HL-60 (cell line): ENCODE measurements around the gene MLLT1.

ENCODE experiments used
- DNase-seq, 2 experiments: peaks; one replicate each; pipeline ENCODE4 v3.0.0-alpha.2; 2010 to 2020; ENCODE audit warnings: low read depth in 1 of 2, low spot score in 1 of 2
- H3K27ac ChIP-seq: fragments of 250-450 bp; sonication (Bioruptor Pico); replicated peaks from 2 replicates; pipeline ENCODE4 v1.5.1; 2020; ENCODE audit warnings: mild to moderate bottlenecking, moderate library complexity
- H3K27me3 ChIP-seq: fragments of 250-450 bp; sonication (Bioruptor Pico); 2 replicates; pipeline ENCODE4 v1.5.1; 2021; ENCODE audit warnings: mild to moderate bottlenecking, moderate library complexity; ENCODE audit not compliant: insufficient read depth, poor library complexity, severe bottlenecking
- H3K4me3 ChIP-seq: replicated peaks from 2 replicates; pipeline ENCODE4 v1.5.1; 2011; ENCODE audit warnings: mild to moderate bottlenecking, control low read depth, low read length; ENCODE audit not compliant: insufficient read depth
- GABPA ChIP-seq: IDR thresholded peaks from 2 replicates; pipeline ENCODE4 v1.6.1; 2012; ENCODE audit warnings: low read depth
- POLR2AphosphoS5 ChIP-seq: IDR thresholded peaks from 2 replicates; pipeline ENCODE4 v1.6.1; 2012; ENCODE audit warnings: low read depth
- SPI1 ChIP-seq: IDR thresholded peaks from 2 replicates; pipeline ENCODE4 v1.6.1; 2012; ENCODE audit warnings: low read depth, mild to moderate bottlenecking, borderline replicate concordance
- TF ChIP-seq, protein P1 (sequence below): IDR thresholded peaks from one replicate; pipeline ENCODE4 v1.5.1; 2011; ENCODE audit warnings: low read length, control low read depth, inconsistent platforms; ENCODE audit not compliant: insufficient read depth
- TF ChIP-seq, protein P2 (sequence below): IDR thresholded peaks from 2 replicates; pipeline ENCODE4 v1.6.1; 2012; ENCODE audit warnings: low read depth; ENCODE audit not compliant: insufficient replicate concordance

Gene MLLT1

DNA sequence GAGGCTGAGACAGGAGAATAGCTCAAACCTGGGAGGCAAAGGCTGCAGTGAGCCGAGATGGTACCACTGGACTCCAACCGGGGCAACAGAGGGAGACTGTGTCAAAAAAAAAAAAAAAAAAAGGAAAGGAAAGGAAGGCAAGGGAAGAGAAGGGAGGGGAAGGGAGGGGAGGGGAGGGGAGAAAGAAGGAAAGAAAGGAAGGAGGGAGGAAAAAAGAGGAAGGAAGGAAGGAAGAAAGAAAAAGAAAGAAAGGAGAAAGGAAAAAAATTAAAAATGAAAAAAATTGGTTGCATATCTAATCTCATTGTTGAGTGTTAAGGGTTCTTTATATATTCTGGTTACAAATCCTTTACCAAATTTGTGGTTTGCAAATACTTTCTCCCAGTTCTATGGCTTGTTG, 98.7 kb downstream of the MLLT1 start:
- TF ChIP-seq GABPA: no peak
- TF ChIP-seq POLR2AphosphoS5: no peak
- TF ChIP-seq, protein P1, sequence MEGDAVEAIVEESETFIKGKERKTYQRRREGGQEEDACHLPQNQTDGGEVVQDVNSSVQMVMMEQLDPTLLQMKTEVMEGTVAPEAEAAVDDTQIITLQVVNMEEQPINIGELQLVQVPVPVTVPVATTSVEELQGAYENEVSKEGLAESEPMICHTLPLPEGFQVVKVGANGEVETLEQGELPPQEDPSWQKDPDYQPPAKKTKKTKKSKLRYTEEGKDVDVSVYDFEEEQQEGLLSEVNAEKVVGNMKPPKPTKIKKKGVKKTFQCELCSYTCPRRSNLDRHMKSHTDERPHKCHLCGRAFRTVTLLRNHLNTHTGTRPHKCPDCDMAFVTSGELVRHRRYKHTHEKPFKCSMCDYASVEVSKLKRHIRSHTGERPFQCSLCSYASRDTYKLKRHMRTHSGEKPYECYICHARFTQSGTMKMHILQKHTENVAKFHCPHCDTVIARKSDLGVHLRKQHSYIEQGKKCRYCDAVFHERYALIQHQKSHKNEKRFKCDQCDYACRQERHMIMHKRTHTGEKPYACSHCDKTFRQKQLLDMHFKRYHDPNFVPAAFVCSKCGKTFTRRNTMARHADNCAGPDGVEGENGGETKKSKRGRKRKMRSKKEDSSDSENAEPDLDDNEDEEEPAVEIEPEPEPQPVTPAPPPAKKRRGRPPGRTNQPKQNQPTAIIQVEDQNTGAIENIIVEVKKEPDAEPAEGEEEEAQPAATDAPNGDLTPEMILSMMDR: no peak
- TF ChIP-seq SPI1: no peak
- TF ChIP-seq, protein P2, sequence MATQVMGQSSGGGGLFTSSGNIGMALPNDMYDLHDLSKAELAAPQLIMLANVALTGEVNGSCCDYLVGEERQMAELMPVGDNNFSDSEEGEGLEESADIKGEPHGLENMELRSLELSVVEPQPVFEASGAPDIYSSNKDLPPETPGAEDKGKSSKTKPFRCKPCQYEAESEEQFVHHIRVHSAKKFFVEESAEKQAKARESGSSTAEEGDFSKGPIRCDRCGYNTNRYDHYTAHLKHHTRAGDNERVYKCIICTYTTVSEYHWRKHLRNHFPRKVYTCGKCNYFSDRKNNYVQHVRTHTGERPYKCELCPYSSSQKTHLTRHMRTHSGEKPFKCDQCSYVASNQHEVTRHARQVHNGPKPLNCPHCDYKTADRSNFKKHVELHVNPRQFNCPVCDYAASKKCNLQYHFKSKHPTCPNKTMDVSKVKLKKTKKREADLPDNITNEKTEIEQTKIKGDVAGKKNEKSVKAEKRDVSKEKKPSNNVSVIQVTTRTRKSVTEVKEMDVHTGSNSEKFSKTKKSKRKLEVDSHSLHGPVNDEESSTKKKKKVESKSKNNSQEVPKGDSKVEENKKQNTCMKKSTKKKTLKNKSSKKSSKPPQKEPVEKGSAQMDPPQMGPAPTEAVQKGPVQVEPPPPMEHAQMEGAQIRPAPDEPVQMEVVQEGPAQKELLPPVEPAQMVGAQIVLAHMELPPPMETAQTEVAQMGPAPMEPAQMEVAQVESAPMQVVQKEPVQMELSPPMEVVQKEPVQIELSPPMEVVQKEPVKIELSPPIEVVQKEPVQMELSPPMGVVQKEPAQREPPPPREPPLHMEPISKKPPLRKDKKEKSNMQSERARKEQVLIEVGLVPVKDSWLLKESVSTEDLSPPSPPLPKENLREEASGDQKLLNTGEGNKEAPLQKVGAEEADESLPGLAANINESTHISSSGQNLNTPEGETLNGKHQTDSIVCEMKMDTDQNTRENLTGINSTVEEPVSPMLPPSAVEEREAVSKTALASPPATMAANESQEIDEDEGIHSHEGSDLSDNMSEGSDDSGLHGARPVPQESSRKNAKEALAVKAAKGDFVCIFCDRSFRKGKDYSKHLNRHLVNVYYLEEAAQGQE: no peak
- no peak for DNase-seq
- H3K4me3 ChIP-seq: no peak overlapping the region
- H3K27ac ChIP-seq: no peak overlapping the region
- H3K27me3 ChIP-seq: no peaks in the 10 kb centered on the region

DNA sequence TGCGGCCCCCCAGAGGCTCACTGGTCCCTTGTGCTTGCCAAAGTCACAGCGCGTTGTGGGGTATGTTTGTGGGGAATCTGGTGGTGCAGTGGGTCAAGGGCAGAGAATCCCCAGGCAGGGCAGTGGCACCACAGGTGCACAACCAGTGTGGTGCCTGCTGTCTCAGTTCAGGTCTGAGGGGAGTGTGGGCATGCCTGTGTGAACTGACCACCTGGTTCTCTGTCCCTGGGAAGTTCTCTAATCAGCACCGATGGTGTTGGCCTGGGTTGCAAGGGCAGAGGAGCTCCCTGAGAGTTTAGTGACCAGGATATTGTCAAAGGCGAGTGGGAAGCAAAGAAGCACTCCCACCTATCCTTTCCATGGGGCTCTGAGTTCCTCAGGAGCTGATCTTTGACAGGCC, 106.6 kb downstream of the MLLT1 start:
- TF ChIP-seq, protein P2: no peak
- TF ChIP-seq SPI1 (no peak), POLR2AphosphoS5 (no peak), GABPA (no peak)
- TF ChIP-seq, protein P1: no peak
- DNase-seq: no peak
- Histone ChIP-seq H3K27ac (no peak overlapping the region), H3K27me3 (no peaks in the 10 kb centered on the region), H3K4me3 (no peak overlapping the region)

DNA sequence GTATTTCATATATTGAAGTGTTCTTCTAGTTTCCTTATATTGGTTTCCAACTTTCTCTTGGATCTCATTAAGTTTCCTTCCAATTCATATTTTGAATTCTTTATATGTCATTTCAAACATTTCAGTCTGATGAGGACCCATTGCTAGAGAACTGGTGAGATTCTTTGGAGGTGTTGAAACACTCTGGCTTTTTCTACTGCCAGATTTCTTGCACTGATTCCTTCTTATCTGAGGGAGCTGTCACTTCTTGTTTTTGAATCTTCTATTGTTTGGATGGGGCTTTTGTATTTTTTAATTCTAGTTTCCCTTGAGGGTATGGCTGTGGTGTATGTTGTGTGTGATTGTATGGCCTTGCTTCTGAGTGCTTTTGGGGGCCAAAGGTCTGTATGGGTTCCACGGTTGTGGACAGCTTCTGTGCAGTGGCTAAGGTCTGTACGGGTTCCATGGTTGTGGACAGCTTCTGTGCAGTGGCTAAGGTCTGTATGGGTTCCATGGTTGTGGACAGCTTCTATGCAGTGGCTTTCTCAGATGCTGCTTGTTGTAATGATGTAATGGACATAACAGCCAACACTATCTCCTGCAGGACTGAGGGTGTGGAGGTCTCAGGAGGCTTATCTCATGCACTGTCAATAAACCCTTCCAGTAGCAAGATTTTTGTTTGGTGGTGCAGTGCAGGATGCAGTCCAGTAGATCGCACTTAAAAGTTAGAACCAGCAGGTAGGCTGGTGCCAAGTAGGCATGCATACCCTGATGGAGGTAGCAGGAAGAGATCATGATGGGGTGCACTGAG, 107.5 kb downstream of the MLLT1 start:
- Histone ChIP-seq H3K27ac (no peak overlapping the region), H3K27me3 (no peaks in the 10 kb centered on the region), H3K4me3 (no peak overlapping the region)
- TF ChIP-seq, protein P1: no peak
- no peak for TF ChIP-seq SPI1
- no peak for DNase-seq

DNA sequence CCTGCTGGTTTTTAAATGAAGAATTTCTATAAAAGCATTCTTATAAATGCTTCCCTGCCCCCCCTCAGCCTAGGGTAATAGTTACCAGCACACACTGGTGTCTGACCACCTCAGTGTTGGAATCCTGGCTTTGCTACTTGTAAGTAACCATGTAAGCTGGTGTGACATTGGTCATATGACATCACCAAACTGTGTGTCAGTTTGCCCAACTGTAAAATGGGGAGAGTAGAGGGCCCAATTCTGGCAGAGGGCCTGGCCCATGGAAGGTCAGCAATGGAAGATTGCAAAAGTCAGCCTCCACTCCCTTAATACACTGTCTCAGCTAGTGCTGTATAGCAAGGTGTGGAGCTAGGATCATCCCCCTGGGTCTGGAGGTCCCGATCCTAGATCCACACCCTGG, 112.7 kb downstream of the MLLT1 start:
- H3K27me3 ChIP-seq: no peaks in the 10 kb centered on the region
- H3K27ac ChIP-seq: no peak overlapping the region
- no peak for DNase-seq
- TF ChIP-seq POLR2AphosphoS5: no peak
- no peak overlapping the region for H3K4me3 ChIP-seq
